IPS-11a (cell line): Measurements from ENCODE around the gene PGM1.
"Not testable (repeated sequence)": the region's sequence is repeated elsewhere in the genome, so short reads cannot be mapped to it uniquely, and the experiment has no call there.

ENCODE experiments used
- H3K4me3 ChIP-seq: one replicate; pipeline ENCODE4 v1.5.1; 2013; ENCODE audit warnings: low read depth, low read length, control low read depth

The PGM1 gene

DNA sequence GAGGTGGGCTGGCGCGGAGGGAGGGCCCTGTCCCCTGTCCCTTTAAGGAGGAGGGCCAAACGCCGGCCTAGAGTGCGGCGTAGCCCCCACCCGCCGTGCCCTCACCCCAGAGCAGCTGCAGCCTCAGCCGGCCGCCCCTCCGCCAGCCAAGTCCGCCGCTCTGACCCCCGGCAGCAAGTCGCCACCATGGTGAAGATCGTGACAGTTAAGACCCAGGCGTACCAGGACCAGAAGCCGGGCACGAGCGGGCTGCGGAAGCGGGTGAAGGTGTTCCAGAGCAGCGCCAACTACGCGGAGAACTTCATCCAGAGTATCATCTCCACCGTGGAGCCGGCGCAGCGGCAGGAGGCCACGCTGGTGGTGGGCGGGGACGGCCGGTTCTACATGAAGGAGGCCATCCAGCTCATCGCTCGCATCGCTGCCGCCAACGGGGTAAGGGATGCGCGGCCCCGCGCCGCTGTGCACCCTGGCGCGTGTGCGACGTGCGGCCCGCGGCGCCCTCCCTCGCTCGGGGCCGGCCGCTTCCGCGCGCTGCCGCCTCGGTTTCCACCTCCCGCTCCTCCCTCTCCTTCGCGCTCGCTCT lies at the start of gene PGM1:
PGM1 (plus strand) TSS at position 109 of the 583 bp plus-strand sequence; CDS start at position 187, 78 bp downstream.
- H3K4me3 ChIP-seq, result peak within 1 kb of the TSS; percentile 88

DNA sequence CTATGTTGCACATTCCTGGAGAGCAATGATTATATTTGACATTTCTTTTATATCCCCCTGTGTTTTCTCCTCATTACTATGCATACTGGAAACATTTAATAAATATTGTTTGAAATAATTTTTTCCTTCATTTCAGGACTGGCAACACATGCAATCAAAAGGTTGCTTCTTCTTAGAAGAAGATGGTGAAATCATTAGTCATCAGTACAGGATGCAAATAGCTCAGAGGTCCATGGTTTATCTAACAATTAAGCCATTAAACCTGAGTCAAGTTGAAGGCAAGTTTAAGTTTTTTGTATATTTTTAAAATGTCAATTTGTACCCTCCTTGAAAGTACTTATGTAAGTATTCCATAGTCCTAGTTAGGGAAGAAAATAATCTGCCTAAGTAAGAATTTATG lies 47.4 kb upstream of the PGM1 start:
- no peak overlapping the region for H3K4me3 ChIP-seq

DNA sequence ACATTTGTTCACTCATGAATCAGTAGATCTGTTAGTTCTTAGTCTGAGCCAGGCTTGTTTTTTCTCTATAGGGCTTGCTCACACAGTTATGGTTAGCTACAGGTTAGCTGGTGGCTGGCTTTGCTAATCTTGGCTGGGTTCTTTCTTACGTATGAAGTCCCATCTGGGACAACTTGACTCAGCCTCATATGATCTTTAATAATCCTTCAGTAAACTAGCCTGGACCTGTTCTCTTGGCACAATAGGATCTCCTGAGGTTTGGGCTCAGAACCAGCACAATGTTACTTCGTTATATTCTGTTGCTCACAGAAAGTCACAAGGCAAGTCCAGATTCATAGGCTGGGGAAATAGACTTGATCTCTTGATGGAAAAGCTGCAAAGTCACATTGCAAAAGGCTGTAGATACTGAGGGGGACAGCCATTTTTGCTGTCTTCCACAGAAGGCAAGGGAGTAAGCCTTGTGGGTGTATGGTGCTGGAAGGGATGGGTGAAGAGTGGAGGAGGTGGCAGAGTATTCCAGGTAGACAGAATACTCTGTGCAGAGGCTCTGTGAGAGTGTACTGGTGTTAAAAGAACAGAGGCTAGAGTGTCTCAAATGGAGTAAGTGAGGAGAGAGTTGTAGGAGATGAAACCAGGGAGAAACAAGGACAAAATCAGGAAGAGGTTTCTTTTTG lies 45.5 kb upstream of the PGM1 start:
- H3K4me3 ChIP-seq, result no peak overlapping the region

DNA sequence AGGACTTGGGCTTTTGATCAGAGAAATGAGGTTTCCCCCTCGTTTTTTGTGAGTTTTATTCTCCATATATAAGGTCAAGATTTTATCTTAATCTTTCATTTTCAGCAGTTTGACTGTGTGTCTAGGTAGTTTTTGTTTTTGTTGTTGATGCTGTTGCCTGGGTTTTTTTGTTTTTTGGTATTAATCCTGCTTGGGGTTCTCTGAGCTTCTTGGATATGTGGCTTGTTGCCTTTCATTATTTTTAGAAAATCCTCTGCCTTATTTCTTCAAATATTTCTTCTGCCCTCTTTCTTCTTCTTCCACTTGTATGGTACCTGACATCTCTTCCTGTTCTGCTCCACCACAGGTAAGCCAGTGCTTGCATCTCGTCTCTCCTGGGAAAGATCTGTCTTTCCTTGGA lies 44.9 kb upstream of the PGM1 start:
- H3K4me3 ChIP-seq, result no peak overlapping the region

DNA sequence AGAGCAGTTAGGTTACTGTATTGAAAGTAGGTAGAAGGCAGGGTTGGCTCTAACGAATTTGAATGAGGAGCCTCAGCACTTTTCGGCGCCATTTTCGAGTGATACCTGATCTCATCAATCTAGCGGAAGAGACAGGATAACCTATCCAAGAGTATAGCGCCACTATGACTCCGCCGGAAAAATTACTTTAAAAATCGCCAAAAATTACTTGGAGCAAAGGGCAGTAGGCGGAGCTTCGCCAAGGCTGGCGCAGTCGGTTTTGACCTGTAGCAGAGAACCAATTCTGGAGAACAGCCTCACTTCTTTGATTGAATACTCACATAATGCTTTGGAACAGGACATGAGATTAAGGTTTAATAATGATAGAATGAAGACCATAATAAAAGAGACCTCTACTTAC lies 44.3 kb upstream of the PGM1 start:
- H3K4me3 ChIP-seq, result no peak overlapping the region

DNA sequence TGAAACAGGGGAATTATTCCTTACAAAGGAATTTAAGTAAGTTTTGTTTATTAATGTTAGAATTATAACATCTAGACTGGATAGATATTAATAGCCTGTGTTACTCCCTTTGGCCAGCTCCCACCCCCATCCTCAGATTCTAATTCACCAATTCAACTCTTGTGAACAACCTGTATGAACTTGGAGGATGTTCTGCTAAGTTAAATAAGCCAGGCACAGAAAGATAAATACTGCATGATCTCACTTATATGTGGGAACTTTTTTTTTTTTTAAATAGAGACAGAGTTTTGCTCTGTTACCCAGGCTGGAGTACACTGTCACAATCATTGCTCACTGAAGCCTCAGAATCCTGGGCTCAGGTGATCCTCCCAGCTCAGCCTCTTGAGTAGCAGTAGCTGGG lies 37.7 kb upstream of the PGM1 start:
- H3K4me3 ChIP-seq, result no peak overlapping the region

DNA sequence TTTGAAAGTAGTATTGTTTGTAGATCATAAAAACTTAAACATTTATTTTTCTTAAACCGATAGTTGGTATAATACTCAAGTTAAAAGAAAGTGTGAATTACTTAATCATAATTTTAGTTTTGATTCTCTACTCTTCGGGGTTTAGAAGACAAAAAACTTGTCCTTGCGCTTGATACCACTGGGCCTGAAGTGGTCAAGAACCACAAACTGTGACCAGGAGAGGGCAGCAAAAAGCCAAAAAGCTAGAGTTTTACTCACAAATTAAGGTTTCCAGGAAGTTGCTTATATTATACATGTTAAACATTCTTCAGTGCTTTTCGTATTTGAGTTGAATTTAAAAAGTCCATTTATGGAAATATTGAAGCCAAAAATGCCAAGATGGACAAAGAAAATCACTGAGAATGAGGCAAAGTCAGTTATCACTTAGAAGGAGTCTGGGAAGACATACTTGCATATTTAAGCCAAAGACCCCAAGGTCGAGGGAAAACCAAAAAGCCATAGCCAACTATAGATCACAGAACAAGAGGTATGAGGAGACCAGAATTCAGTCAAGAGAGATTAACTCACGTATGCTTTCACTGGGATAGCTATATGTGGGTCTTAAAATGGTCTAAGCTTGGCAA lies 35.7 kb upstream of the PGM1 start:
- H3K4me3 ChIP-seq, result no peak overlapping the region

DNA sequence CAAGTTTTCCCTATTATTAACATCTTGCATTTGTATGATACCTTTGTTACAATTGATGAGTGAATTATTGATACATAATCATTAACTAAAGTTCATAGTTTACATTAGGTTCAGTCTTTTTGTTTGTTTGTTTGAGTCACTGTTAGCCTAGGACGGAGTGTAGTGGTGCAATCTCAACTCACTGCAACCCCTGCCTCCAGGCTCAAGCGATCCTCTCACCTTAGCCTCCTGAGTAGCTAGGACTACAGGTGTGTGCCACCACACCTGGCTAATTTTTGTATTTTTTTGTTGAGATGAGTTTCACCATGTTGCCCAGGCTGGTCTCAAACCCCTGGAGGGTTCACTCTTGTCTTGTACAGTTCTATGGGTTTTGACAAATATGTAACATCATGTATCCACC lies 33.9 kb upstream of the PGM1 start:
- H3K4me3 ChIP-seq, result no peak overlapping the region

DNA sequence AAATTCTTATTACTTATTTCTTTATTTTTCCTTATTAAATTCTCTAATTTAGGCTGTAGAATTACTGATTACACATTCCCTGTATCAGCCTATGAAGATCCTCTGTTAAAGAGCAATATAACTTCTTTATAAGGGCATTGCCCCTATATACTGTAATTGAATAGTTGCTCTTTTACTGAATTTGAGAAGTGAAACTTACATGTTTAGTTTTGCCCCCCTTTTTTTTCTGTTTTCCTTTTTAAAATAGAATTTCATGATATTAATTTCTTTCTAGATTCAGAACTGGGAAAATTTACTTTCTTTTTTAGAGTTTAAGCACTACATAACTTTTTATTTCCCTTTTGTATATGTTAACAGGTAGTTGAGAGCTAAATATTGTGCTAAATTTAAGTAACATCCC lies 29.5 kb upstream of the PGM1 start:
- no peak overlapping the region for H3K4me3 ChIP-seq

DNA sequence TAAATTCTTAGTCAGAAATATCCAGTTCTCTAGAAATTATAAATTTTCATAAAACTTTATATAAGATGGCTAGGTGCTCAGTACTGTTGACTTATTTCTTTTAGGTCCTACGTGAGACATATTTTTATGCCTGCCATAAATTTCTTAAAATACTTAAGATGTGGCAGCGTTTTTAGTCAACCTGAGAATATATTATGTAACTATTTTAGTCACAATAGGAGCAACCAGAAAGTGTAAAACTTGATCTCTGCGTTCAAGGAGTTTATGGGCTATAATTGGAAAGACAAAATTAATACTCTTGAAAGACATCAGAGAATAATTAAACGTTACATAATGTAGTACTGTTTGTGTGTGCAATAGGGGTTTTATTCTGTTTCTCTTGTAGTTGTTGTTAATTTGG lies 24.1 kb upstream of the PGM1 start:
- no peak overlapping the region for H3K4me3 ChIP-seq

DNA sequence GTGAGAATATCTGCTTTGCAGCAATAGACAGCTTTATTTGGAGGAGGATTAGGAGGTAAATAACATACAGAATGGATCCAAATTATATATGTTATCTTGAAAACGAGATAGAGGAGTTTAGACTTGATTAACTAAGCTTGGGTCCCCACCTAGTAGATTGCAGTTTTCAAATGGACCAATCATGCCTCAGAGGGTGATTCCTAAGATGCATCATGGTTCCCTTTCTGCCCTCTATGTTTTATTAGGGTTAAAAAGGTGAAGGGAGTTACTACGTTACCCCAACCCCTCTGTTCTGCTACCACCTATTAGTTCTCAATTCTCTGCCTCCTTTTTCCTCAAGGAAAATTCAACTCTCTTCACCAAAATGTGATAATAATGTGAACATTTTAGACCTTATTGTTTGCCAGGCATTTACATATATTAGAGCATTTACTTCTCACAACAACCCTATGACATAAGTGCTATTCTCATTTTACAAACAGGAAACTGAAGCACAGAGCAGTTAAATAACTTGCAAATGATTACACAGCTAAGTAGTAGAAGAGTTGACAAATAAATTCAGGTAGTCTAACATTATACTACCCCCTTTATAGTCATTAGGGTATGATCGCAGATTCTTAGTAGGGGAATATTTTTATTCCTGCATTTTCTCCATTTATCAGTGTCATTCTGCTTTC lies 23.4 kb upstream of the PGM1 start:
- H3K4me3 ChIP-seq, result no peak overlapping the region

DNA sequence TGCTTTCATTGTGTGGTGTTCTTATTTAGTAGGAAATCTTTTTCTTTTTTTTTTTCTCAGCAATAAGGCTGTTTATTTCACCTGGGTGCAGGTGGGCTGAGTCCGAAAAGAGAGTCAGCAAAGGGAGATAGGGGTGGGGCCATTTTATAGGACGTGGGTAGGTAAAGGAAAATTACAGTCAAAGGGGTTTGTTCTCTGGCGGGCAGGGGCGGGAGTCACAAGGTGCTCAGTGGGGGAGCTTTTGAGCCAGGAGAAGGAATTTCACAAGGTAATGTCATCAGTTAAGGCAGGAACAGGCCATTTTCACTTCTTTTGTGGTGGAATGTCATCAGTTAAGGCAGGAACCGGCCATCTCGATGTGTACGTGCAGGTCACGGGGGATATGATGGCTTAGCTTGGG lies 20.5 kb upstream of the PGM1 start:
- H3K4me3 ChIP-seq, result not testable (repeated sequence)

DNA sequence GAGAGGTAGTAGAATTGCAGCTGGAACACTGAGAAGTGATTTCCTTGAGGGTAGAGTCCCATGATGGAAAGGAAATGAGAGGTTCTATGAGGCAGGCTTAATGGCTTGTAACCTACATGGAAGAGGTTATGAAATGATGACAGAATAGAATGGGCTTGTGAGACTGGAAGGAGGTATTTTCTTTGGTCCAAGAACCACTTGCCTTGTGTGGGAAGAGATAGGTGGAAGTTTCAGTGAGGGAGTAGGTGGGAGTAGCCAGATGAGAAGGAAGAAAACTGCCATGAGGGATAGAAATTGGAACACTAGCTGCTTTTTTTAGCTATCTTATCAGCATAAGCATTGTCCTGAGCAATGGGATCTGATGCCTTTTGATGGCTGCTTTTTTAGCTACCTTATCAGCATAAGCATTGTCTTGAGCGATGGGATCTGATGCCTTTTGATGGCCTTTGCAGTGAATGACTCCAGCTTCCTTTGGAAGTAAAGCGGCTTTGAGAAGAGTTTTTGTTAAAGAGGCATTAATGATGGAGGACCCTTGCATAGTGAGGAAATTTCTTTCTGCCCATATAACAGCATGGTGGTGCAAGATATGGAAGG lies 18.9 kb upstream of the PGM1 start:
- H3K4me3 ChIP-seq, result not testable (repeated sequence)

DNA sequence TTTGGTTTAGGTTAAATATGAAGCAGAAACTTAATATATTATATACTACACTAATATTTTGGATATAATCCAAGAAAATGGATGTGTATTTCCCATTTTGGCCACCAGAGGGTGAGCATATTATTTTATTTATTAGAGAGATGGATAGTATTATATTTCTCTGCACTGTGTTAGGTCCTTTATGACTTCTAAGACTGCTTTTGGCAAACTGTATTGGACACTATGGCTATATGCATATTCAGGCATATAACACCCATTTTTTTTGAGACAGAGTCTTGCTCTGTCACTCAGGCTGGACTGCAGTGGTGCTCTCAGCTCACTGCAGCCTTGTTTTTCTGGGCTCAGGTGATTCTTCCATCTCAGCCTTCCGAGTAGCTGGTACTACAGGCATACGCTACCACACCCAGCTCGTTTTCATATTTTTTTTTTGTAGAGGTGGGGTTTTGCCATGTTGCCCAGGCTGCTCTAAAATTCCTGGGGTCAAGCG lies 17.8 kb upstream of the PGM1 start:
- H3K4me3 ChIP-seq, result no peak overlapping the region

DNA sequence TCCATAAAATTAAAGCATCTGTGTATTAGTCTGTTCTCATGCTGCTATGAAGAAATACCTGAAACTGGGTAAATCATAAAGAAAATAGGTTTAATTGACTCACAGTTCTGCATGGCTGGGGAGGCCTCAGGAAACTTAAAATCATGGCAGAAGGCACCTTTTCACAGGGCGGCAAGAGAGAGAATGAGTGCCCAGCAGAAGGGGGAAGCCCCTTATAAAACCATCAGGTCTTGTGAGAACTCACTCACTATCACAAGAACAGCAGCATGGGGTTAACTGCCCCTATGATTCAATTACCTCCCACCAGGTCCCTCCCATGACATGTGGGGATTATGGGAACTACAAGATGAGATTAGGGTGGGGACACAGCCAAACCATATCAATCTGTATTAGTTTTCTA lies 6.9 kb upstream of the PGM1 start:
- not testable (repeated sequence) for H3K4me3 ChIP-seq

DNA sequence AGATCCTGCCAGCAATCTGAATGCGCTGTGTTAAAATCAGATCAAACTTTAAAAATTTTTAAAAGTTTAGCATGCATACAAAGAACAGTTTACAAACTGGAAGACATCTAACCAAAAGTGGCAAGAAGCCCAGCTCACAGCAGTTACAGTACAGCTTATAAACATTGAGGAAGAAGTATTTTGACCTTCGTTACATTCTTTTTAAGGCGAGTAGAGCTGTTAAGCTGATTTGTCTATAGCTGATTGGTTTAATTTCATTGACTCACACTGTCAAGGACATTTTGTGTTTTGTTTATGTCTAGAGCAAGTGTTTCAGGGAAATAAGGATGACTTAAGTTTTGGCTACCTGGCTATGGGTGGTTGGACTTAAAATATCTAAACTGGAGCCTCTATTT lies 3.0 kb upstream of the PGM1 start:
- no peak overlapping the region for H3K4me3 ChIP-seq

DNA sequence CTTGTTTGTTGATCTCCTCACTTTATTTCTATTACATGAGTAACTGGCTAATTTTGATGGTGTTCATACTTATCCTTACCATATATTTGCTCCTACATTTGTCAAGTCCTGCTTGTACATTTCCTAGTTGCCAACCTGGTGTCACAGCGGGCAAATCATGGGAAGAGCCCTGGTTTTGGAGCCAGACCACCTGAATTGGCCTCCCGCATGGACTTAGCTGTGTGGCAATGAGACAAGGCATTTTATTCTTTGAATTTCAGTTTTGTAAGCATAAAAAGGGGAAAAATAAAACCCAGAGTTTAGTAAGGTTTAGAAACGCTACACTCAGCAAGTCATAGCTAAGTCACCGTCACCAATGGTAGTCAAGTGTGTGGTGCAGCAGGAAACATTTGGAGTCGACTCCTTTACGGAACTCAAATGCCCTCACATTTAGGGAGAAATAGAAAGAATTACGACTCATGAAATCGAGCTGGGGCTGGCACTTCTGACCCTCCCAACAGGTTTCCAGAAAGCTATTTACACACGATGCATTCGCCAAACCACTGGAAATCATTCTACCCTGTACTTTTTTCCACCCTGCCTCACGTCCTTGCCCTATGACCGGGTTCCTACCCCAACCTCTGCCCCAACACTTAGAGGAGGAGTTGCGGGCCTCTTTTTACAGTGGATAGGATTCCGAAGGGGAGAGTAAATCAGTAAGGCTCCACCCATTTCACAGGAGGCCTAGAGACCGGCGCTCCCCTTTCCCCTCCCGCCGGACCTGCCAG lies 492 bp upstream of the PGM1 start:
- peak overlapping the region; percentile 88 for H3K4me3 ChIP-seq

DNA sequence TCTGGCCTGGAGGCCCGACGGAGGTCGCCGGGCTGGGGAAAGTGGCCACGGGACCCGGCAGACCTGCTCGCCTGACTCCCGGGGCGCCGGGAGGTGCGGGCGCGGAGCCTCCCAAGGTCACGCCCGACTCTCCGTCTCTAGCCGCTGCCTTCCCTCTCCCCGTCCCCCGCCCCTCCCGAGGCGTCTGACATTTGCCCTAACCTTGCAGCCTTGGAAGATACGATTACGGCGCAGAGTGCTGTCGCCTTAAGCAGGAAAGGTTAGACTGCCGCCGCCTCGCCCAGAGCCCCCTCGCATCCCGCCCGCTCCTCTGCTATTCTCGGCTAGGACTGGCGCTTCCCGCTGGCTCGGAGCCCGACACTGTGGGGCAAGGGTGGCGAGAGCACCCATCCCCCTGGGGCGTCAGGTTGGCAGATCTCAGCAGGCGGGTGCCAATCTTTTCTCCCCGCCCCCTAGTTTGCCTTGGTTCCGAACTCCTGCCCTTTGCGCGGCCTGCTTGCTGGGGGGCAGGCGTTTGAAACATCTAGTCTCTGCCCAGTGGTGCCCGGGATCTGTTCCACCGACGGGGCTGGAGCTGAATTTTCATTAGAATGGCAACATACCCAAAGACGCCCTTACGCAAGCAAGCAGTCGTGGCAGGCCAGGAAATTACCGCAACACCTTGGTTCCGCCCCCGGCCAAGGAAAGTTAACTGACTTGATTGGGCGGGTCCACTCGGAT lies 835 bp downstream of the PGM1 start:
- H3K4me3 ChIP-seq, result peak overlapping the region; percentile 88

DNA sequence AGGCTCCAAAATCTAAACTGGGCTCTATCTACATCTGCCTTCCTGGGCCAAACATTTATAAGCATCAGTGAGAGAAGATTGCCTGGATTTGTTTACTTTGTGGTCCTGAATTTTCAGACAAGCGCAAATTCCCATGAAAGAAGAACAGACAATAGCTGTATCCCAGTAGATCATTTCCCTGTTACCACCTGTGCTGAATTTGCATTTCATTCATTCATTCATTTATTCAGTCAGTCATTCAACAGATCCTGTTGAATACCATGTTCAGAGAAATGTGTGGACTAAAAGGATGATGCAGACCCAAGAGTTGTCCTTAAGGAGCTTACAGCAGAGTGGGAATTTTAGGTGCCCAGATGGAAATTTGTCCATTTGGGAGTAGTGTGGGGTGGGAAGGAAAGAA lies 2.2 kb downstream of the PGM1 start:
- H3K4me3 ChIP-seq, result no peak overlapping the region

DNA sequence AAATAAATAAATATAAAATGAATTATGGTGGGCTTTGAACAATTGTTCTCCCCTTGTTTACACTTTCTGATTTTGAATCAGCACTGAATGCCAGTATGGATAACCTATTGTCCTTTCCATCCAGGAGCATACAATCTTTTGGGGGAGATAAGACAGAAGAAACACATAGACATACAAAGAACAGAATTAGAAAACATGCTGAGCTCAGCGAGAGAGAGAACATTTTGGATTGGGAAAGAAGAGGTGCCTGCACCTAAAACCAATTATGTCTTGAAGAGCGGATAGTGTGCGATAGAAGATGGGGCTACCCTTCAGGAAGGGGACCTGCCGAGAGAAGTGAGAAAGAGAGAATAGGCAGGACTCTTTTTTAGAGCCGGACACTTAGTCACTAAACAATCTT lies 6.6 kb downstream of the PGM1 start:
- no peak overlapping the region for H3K4me3 ChIP-seq
